Ramos (cell line): ENCODE results near the gene CRYBG1.

Source experiments
- in situ Hi-C: fragments of 300-500 bp; cut with MboI; formaldehyde crosslinking; loops from one replicate; pipeline ENCODE4 v1.14.3; 2022; ENCODE audit warnings: low sequenced_read_pairs; ENCODE audit not compliant: unreplicated experiment

CRYBG1 gene

GRCh38 chr6:106614592-106615257, 254.2 kb downstream of the CRYBG1 start:
- in situ Hi-C loops, result no loop called here

- in situ Hi-C loops, result no loop called here
These were observed 256.8 kb downstream of the CRYBG1 start for GRCh38 chr6:106617302-106617701.

GRCh38 chr6:106617857-106618256, 257.3 kb downstream of the CRYBG1 start:
- in situ Hi-C loops, result no loop called here

- in situ Hi-C loops, result no loop called here
These were observed 257.8 kb downstream of the CRYBG1 start for GRCh38 chr6:106618324-106618723.

GRCh38 chr6:106619223-106619622, 258.7 kb downstream of the CRYBG1 start:
- in situ Hi-C loops, result no loop called here

- in situ Hi-C loops, result no loop called here
These were observed 260.6 kb downstream of the CRYBG1 start for GRCh38 chr6:106620931-106621672.
